GM18526 (cell line): Measurements from ENCODE around the gene TNN.

Experiments used
- POLR2A ChIP-seq: IDR thresholded peaks from 3 replicates; pipeline ENCODE4 v1.6.1; 2011; ENCODE audit not compliant: insufficient read length; ENCODE audit errors: extremely low read depth

Gene TNN

GRCh38 chr1:175067362-175068106, at the start of gene TNN:
TSS of gene TNN (plus strand) at chr1:175067833. CDS start at chr1:175077419, 9,586 bp downstream.
- no peak for TF ChIP-seq POLR2A

DNA sequence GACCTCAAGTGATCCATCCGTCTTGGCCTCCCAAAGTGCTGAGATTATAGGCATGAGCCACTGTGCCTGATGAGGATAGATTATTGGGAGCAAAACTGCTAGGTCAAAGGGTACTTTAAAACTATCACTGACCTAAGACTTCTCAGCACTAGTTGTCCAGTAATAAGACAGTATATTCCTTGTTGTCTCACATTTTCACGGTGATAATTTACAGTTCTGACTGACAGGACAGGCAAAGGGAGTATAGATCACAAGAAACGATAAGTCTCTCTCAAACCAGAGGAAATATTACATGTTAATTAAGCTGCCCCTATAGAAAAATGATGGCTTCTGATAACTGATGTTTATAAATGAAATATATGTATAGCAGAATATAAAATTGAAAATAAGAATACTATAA, 48.1 kb upstream of the TNN start:
- no peak for TF ChIP-seq POLR2A

DNA sequence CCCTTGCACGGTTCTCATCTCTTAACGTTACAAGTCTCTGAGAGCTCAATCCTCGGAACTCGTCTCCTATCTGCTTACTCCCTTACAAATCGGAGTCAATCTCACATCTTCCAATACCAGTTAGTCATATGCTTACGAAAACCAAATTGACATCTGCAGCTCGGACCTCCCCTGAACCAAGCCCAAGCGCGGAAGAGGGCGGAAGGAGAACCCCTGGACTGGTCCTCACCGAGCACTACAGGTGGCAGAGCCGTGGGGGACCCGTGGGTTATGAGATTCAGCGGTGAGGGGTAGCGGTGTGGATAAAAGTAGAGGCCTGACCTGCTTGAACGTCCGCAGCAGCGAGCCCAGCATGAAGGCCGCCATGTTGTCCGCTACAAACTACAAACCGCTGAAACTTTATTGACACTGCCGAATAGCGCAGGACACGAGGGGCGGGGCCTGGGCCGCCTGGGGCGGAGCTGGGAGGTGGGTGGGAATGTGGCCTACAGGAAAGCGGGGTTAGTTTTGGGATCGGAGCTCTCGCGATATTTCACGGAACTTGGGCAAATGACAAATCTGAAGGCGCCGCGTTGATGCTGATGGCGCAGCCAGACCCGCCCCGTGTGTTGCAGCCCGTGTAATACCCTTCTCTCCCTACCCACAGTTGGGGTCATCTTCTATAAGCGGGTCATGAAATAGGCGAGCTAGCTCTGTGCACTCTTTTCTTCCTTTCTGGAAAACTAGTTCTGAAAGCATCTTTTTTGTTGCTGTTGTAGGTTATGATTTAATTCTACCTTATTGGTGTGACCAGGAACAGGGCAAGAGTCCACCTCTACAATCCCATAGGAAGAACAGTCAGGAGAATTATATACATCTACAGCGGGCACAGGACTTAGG, 44.4 kb upstream of the TNN start, which contains the start of gene MRPS14:
TSS of gene MRPS14 (minus strand) at position 383 of the 879 bp plus-strand sequence. CDS start at position 366, 17 bp downstream.
- peak; percentile 79 for TF ChIP-seq POLR2A

DNA sequence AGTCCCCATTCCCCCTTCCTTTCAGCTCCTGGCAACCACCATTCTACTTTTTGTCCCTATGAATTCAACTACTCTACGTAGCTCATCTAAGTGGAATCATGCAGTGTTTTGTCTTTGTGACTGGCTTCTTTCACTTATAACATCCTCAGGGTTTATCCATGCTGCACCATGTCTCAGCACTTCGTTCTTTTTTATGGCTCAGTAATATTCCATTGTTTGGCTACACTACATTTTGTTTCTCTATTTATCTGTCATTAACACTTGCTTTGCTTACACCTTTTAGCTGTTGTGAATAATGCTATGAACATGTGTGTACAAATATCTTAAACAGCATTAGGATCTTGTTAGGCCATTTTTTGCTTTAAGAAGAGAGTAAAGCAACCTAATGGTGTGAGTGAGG, 42.9 kb upstream of the TNN start:
- TF ChIP-seq POLR2A = no peak

- no peak for TF ChIP-seq POLR2A
Observed at GRCh38 chr1:175033953-175034352, 33.7 kb upstream of the TNN start.

DNA sequence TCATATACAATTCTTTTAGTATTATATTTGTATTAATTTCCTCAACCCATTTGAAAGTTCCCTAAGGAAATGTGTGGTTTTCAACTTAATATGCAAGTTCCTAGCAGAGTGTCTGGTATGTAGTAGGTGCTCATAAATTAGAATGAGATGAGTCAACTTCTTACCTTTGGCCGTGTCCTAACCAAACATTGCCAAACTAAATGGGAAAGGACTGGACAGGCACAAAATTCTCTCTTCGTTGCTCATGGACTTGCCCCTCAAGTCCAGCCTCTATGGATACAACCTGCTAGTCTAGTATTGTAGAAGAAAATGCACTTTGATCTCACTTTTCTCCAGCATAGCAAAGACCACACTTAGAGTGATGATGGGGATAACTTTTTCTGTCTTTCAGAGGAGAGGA, 32.9 kb upstream of the TNN start:
- TF ChIP-seq POLR2A = no peak

- no peak for TF ChIP-seq POLR2A
Observed at GRCh38 chr1:175035865-175036264, 31.8 kb upstream of the TNN start.

DNA sequence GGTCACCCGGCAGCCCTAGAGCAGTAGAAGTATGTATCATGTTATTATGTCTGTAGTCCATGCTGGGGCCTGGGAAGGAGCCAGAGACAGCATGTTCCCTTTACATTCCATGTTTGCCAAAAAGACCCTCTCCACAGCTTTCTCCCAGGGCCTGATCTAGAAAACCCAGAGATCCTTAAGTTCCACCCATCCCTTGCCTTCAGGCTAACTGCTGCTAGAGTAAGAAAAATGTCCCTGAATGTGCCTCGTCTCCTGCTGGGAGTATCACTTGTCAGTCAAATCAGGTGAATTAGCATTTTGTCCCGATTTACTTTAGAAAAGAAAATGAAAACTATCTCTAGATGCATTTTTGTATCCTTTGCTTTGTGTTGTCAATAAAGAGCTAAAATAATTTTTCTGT, 31.2 kb upstream of the TNN start:
- TF ChIP-seq POLR2A = no peak

GRCh38 chr1:175037416-175037815, 30.2 kb upstream of the TNN start:
- TF ChIP-seq POLR2A = no peak

DNA sequence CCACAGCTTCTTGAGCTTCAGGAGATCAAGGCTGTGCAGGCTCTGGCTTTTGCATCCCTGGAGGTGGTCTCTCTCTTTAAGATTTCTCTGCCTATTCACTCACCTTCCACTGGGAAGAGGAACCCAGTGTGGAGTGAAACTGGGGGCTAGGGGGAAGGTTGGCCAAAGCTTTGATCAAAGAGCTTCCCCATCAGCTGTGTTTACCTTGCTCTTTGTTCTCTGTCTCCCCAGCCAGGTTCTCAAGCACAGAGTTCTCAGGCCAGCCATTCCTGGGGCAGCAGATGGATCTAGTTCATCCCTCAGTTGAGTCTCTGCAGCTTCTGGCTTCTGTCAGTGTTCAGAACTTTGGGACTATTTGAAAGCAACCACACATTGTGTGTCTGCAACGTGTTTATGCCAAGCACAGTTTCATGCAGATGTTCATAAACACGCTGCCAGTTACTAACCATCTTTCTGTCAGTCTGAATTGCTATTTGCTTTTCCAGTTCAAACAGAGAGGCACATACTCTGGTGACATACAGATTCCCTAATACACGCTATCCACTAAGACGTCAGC, 27.2 kb upstream of the TNN start:
- no peak for TF ChIP-seq POLR2A

DNA sequence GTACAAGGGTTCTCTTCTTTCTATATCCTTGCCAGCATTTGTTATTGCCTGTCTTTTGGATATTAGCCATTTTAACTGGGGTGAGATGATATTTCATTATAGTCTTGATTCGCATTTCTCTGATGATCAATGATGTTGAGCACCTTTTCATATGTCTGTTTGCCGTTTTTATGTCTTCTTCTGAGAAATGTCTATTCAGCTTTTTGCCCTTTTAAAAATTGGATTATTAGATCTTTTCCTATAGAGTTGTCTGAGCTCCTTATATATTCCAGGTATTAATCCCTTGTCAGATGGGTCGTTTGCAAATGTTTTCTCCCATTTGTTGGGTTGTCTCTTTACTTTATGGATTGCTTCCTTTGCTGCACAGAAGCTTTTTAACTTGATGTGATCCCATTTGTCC, 25.0 kb upstream of the TNN start:
- no peak for TF ChIP-seq POLR2A

DNA sequence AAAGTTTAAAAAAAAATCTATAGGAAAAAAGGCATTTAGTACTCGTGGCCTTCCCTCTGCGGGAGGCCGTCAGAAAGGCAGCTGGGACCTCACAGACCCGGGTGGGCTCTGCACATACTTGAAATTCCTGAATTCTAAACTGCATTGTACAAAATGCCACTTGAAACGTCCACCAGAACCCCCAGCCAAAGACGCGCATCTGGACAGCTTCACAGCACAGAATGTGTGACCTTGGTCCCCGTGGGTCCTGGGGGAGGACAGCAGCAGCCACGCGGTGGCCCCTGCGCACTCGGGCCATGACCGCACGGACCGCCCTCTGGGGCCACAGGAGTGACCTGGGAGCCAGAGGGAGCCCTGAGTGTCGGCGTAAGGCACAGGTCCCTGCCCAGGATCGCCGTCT, 23.8 kb upstream of the TNN start:
- TF ChIP-seq POLR2A = no peak

DNA sequence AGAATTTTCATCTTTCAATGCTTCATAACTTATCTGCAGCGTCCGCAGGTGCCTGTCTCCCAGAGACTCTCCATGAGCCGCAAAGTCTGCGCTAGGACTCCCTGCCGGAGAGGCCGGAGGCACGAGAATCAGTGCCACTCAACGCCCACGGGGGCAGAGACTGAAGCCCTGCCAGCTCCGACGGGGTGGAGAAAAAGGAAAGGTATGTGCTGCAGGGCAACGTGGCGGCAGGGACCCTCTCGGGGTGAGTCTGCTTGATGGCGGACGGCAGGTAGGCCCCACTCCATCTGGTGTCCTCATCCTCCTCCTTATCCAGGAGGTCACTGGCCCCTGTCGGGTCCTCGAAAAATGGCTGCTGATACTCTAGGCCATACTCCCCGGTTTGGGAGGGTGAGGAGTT, 22.5 kb upstream of the TNN start:
- no peak for TF ChIP-seq POLR2A

GRCh38 chr1:175045519-175045918, 22.1 kb upstream of the TNN start:
- TF ChIP-seq POLR2A = no peak

- no peak for TF ChIP-seq POLR2A
Observed at GRCh38 chr1:175050992-175051391, 16.6 kb upstream of the TNN start.

GRCh38 chr1:175054736-175055135, 12.9 kb upstream of the TNN start:
- TF ChIP-seq POLR2A = no peak
